KG1 (cell line): ENCODE results near the gene UQCR11.

Experiments used
- DNase-seq: peaks from one replicate; lab custom pipeline; 2025; lab: John Stamatoyannopoulos, UW

Gene UQCR11

GRCh38 chr19:1590641-1591397 is 14.4 kb downstream of the UQCR11 start:
- peak; percentile 4 for DNase-seq

GRCh38 chr19:1587872-1588271 is 17.4 kb downstream of the UQCR11 start:
- no peak for DNase-seq

GRCh38 chr19:1585243-1585580 is 20.1 kb downstream of the UQCR11 start:
- DNase-seq, result no peak

- no peak for DNase-seq
These were observed 20.6 kb downstream of the UQCR11 start for GRCh38 chr19:1584500-1585242.

GRCh38 chr19:1582201-1582600 is 23.1 kb downstream of the UQCR11 start:
- DNase-seq, result no peak

GRCh38 chr19:1580957-1581356 is 24.3 kb downstream of the UQCR11 start:
- DNase-seq, result no peak

- no peak for DNase-seq
These were observed 24.9 kb downstream of the UQCR11 start for GRCh38 chr19:1580382-1580781.

- DNase-seq, result no peak
These were observed 26.0 kb downstream of the UQCR11 start for GRCh38 chr19:1579222-1579621.

- no peak for DNase-seq
These were observed 27.2 kb downstream of the UQCR11 start for GRCh38 chr19:1577929-1578618.

- no peak for DNase-seq
These were observed 28.0 kb downstream of the UQCR11 start for GRCh38 chr19:1577090-1577928.

- DNase-seq, result no peak
These were observed 28.8 kb downstream of the UQCR11 start for GRCh38 chr19:1576242-1577089.

- no peak for DNase-seq
These were observed 29.7 kb downstream of the UQCR11 start for GRCh38 chr19:1575323-1576241.

- no peak for DNase-seq
These were observed 30.7 kb downstream of the UQCR11 start for GRCh38 chr19:1574354-1575136.

GRCh38 chr19:1572795-1573194 is 32.5 kb downstream of the UQCR11 start:
- DNase-seq, result no peak

- DNase-seq, result no peak
These were observed 33.9 kb downstream of the UQCR11 start for GRCh38 chr19:1571358-1571757.

GRCh38 chr19:1570836-1571235 is 34.4 kb downstream of the UQCR11 start:
- DNase-seq, result no peak

GRCh38 chr19:1569997-1570396 is 35.3 kb downstream of the UQCR11 start:
- DNase-seq, result no peak

- DNase-seq, result peak; percentile 20
These were observed 36.8 kb downstream of the UQCR11 start, which contains the start of gene MEX3D for GRCh38 chr19:1568320-1569019. TSS of gene MEX3D (minus strand) at chr19:1568325. CDS start at chr19:1568058, 267 bp downstream.

GRCh38 chr19:1567848-1568227 is 37.4 kb downstream of the UQCR11 start:
- DNase-seq, result no peak
